Mucosa of stomach (tissue), 1 donor: ENCODE data around the gene SORBS1.

ENCODE experiments used
- H3K27me3 ChIP-seq: one replicate; pipeline ENCODE4 v1.7.0; 2013; ENCODE audit warnings: mild to moderate bottlenecking, low read length; ENCODE audit not compliant: control insufficient read depth, insufficient read depth
- H3K36me3 ChIP-seq: one replicate; pipeline ENCODE4 v1.7.0; 2013; ENCODE audit warnings: low read length; ENCODE audit not compliant: control insufficient read depth, insufficient read depth
- H3K4me1 ChIP-seq: one replicate; pipeline ENCODE4 v1.7.0; 2013; ENCODE audit warnings: mild to moderate bottlenecking, low read length; ENCODE audit not compliant: control insufficient read depth, insufficient read depth
- H3K4me3 ChIP-seq: one replicate; pipeline ENCODE4 v1.7.0; 2013; ENCODE audit warnings: low read length
- H3K9ac ChIP-seq: one replicate; pipeline ENCODE4 v1.7.0; 2013; ENCODE audit warnings: mild to moderate bottlenecking, low read length, moderate library complexity
- H3K9me3 ChIP-seq: one replicate; pipeline ENCODE4 v1.7.0; 2013; ENCODE audit warnings: mild to moderate bottlenecking, low read length, moderate library complexity; ENCODE audit not compliant: control insufficient read depth
- donor health status: Pancreatic carcinoma.

The SORBS1 gene

DNA sequence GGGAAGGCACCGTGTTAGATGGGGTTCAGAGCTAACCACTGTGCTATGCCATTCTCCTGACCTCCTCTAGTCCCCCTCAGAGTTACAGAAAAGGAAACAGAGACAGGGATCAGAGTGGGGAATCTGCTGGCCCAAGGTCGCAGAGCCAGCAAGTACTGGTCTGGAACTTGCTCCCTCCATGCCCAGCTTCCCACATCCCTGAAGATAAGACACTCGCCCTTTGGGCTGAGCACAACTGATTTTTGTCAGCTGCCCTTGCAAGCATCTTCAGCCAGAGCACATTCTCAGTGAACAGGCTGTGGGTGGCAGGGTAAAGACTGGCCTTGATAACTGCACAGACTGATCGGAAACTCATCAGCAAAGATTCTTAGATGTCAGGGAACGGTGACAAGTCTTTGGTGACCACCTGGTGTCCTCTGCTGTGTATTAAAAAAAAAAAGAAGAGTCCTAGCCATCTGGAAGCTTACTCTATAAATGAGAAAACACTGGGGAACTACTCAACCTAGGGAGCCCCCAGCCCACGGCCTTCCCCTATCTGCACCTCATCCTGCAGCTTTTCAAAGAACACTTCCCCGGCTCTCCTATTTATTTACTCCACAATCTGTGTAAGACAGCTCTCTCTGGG, 1.3 kb upstream of the SORBS1 start:
- Histone ChIP-seq H3K27me3 (no peaks in the 10 kb centered on the region), H3K4me1 (peaks cover 11% of the 10 kb centered on the region), H3K36me3 (no peaks in the 10 kb centered on the region), H3K9me3 (no peaks in the 10 kb centered on the region), H3K9ac (no peak overlapping the region), H3K4me3 (no peak overlapping the region)

DNA sequence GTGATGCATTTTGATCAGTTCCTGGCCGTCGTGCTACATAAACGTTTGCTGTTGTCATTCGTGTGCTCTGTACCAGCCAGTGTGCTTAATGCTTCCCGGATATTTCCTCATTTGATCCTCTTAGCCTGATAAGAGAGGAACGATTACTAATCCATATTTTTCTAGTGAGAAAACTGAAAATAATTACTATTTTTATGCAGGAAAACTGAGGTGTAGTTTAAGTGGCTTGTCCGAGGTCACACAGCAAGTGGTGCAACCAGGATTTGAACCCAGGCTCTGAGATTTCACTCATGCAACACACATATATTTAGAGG, 650 bp upstream of the SORBS1 start:
- Histone ChIP-seq H3K4me3 (peak overlapping the region; percentile 33), H3K4me1 (peaks cover 11% of the 10 kb centered on the region), H3K27me3 (no peaks in the 10 kb centered on the region), H3K9ac (peak overlapping the region; percentile 53), H3K36me3 (no peaks in the 10 kb centered on the region), H3K9me3 (no peaks in the 10 kb centered on the region)

- Histone ChIP-seq H3K4me1 (peaks cover 11% of the 10 kb centered on the region), H3K9me3 (no peaks in the 10 kb centered on the region), H3K4me3 (peak overlapping the region; percentile 66), H3K9ac (peak overlapping the region; percentile 94), H3K36me3 (no peaks in the 10 kb centered on the region), H3K27me3 (no peaks in the 10 kb centered on the region)
These were observed 644 bp downstream of the SORBS1 start for GRCh38 chr10:95560278-95561176.

DNA sequence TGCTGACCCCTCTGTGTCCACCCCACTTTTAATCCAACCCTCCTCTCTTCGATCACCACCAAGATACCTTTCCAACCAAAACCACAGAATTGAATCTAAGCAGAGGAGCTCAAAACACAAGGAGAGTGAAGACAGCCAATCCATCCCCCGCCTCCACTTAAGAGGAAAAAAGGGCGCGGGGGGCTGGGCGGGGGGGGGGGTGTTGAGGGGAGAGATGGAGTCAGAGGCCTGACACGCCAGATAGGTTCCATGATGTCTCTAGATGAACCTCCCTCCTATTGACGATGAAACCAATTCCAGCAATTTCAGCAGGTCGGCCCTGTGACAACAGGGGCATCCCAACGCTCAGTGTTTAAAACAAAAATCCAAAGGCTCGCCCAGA, 1.3 kb downstream of the SORBS1 start:
- peak overlapping the region; percentile 94 for H3K9ac ChIP-seq
- peak overlapping the region; percentile 66 for H3K4me3 ChIP-seq
- H3K9me3 ChIP-seq, result no peaks in the 10 kb centered on the region
- no peaks in the 10 kb centered on the region for H3K27me3 ChIP-seq
- peaks cover 11% of the 10 kb centered on the region for H3K4me1 ChIP-seq
- no peaks in the 10 kb centered on the region for H3K36me3 ChIP-seq

DNA sequence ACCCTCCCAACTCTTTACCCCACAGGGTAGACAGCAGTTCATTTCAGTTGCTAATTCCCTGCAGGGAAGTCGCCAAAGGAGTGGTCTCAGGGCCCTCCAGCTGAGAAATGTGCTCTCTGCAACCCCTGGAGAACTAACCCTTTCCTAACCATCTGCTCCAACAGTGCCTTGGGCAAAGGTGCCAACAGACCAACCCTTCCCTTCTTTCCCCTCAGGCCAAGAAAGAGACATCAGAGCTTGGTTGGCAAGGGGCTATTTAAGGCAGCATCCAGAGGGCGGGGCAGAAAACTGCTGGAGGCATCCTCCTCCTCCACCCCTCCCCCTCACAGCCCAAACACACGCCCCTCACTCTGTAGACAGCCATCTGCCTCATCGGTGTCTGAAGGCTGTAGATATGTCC, 1.7 kb downstream of the SORBS1 start:
- Histone ChIP-seq H3K27me3 (no peaks in the 10 kb centered on the region), H3K9me3 (no peaks in the 10 kb centered on the region), H3K9ac (peak overlapping the region; percentile 52), H3K36me3 (no peaks in the 10 kb centered on the region), H3K4me1 (peaks cover 11% of the 10 kb centered on the region), H3K4me3 (no peak overlapping the region)

GRCh38 chr10:95558593-95559320, 2.4 kb downstream of the SORBS1 start:
- peak overlapping the region; percentile 52 for H3K9ac ChIP-seq
- no peaks in the 10 kb centered on the region for H3K36me3 ChIP-seq
- H3K27me3 ChIP-seq, result no peaks in the 10 kb centered on the region
- H3K4me1 ChIP-seq, result peaks cover 11% of the 10 kb centered on the region
- H3K4me3 ChIP-seq, result no peak overlapping the region
- no peaks in the 10 kb centered on the region for H3K9me3 ChIP-seq

DNA sequence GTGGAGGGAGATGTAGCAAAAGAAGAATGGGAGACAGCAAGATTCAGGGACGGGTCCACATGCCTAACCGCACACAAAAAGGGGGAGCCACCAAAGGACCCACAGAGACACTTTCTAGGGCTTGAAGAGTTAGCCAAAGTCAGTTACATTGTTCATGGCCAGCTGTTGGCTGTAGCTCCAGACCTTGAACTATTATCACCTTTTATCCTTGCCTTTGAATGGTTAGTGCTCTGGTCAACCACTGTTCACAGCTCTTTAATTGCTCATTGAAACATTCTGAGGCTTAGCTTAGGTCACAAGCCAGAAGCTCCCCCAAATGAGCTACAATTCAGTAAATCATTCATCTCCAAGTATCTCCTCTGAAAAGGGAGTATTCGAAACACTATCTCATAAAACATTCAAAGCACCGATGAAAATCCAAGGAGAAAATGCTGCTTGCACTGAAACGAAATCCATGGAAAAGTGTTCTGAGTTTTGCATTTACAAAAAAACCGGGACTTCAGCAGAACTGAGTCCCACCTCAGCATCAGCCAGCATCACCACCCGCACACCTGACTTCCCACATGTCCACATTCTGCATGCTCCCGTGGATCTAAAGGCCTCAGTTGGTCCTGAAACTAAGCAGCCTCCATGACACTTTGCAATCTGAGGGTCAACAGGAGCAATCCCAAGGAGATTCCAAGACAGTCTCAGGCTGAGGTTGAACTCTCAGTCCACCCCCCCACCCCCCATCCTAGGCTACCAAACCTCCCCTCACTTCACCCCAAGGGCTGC, 4.0 kb downstream of the SORBS1 start:
- H3K4me1 ChIP-seq, result peaks cover 11% of the 10 kb centered on the region
- no peaks in the 10 kb centered on the region for H3K27me3 ChIP-seq
- no peaks in the 10 kb centered on the region for H3K36me3 ChIP-seq
- H3K9ac ChIP-seq, result no peak overlapping the region
- H3K9me3 ChIP-seq, result no peaks in the 10 kb centered on the region
- H3K4me3 ChIP-seq, result no peak overlapping the region

DNA sequence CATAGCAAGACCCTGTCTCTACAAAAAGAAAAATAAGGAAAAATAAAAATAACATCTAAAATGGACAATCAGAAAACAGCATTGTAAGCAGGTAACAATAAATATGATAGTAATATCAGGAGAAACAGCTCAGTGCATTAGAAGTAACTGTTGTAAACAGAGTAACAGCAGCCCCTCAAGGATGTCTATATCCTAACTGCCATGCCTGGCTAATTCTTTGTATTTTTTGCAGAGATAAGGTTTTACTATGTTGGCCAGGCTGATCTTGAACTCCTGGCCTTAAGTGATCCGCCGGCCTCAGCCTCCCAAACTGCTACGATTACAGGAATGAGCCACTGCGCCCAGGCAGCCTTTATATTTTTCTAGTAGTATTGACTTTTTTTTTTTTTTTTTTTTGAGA, 7.5 kb downstream of the SORBS1 start:
- no peaks in the 10 kb centered on the region for H3K36me3 ChIP-seq
- H3K4me3 ChIP-seq, result no peak overlapping the region
- no peak overlapping the region for H3K9ac ChIP-seq
- no peaks in the 10 kb centered on the region for H3K9me3 ChIP-seq
- no peaks in the 10 kb centered on the region for H3K27me3 ChIP-seq
- peaks cover 21% of the 10 kb centered on the region for H3K4me1 ChIP-seq

DNA sequence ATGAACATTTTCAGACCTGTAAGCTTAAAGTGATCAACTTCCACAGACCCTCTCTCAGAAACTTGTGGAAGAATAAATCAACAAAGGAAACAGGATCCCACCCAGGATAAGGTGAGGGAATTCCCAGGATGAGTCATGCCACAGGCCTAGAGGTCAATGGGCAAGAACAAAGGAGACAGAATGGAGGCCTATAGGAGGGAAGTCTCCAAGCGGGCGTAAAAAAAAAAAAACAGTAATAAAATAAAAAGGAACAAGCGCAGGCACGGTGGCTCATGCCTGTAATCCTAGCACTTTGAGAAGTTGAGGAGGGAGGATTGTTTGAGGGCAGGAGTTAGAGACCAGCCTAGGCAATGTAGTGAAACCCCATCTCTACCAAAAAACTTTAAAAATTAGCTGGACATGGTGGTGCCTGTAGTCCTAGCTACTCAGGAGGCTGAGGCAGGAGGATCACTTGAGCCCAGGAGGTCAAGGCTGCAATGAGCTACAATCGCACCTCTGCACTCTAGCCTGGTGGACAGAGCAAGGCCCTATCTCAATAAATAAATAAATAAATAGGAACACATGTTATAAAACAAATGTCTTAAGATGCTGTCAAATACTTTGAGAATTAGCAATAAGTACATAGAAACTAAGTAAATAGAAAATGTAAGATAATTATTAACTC, 8.4 kb downstream of the SORBS1 start:
- Histone ChIP-seq H3K9ac (no peak overlapping the region), H3K4me1 (peaks cover 25% of the 10 kb centered on the region), H3K36me3 (no peaks in the 10 kb centered on the region), H3K27me3 (no peaks in the 10 kb centered on the region), H3K9me3 (no peaks in the 10 kb centered on the region), H3K4me3 (no peak overlapping the region)

DNA sequence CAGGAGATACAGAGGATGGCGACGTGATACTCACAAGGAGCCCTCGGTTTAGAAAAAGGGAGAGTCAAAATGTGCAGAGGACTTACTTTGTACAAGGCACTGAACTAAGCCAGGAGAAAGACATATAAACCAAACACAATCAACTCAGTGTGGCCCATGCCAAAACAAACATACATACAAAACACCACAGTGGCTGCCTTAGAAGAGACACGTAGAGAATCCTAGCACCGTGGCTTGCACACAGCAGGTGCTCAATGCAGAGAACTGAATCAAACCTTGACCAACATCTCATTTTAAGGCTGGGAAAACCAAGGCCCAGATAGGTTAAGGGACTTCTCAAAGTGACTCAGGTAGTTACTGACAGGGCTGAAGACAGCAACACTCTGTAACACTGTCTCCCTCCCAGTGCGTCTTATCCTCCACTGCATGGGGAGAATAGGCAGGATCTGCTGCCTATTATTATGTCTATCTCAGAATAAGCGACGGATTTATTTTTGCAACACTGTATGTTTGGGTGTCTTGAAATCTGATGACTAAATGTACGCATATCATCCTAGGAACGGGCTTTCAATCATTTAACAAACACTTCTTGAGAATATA, 11.0 kb downstream of the SORBS1 start:
- Histone ChIP-seq H3K9me3 (no peaks in the 10 kb centered on the region), H3K9ac (no peak overlapping the region), H3K4me3 (no peak overlapping the region), H3K4me1 (peaks cover 39% of the 10 kb centered on the region), H3K27me3 (no peaks in the 10 kb centered on the region), H3K36me3 (no peaks in the 10 kb centered on the region)

DNA sequence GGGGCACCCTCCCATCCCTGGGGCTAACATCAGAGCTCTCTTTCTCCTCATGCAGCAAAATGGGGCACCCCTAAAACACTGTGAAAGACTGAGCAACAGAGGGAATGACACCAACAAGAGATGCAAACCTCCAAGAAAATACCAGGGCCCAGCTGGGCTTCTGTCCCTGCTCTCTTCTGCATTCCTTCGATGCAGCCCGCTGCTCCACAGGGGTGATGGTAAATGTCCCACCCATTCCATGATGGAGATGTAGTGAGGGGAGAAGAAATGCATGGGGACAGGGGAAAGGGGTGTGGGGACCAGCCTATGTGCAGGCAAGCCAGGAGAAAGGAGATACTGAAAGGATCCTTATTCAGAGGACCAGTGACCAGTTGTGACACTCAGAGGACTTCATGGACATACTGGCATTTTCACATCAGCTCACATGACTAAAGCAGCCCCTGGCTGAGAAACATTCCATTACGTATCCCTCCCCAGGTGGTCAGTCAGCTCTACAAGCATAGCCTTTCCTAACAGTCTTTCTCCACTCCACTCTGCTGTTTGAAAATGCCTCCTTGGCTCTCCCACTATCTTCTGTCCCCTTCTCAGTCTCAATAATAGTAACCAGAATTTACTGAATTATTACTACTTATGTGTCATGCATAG, 13.3 kb downstream of the SORBS1 start:
- H3K9me3 ChIP-seq, result no peaks in the 10 kb centered on the region
- H3K4me1 ChIP-seq, result peaks cover 61% of the 10 kb centered on the region
- H3K36me3 ChIP-seq, result no peaks in the 10 kb centered on the region
- H3K27me3 ChIP-seq, result no peaks in the 10 kb centered on the region
- H3K9ac ChIP-seq, result no peak overlapping the region
- no peak overlapping the region for H3K4me3 ChIP-seq
